ENCODE results near the gene NSUN5.
A peak's percentile ranks its signal among the peaks of the same experiment; 100 is the strongest.
"Not testable (repeated sequence)": the region's sequence is repeated elsewhere in the genome, so short reads cannot be mapped to it uniquely, and the experiment has no call there.

Gene NSUN5

DNA sequence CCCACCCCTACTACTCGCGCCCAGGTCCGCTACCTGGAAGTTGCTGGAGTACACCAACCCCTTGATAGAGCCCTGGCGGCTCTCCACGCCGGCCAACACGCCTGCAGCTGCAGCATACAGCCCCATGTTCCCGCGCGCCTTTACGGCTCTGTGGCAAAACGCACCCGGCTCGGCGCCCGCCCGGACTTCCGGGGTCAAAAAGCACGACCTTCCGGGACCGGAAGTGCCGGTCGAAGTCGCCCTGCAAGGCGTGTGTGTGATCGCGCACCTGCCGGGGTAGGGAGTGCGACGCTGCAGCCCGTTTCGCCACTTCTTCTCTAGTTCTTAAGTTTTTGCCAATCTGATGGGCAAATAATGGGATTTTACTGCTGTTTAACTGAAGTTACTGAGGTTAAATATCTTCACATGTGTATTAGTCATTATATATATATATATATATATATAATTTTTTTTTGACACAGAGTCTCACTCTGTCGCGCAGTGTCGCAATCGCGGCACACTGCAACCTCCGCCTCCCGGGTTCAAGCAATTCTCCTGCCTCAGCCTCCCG is at the start of gene NSUN5:
NSUN5 (minus strand) TSS at position 162 of the 550 bp plus-strand sequence; CDS start at position 126, 36 bp downstream.
- DNase-seq = peak; percentile 50

DNA sequence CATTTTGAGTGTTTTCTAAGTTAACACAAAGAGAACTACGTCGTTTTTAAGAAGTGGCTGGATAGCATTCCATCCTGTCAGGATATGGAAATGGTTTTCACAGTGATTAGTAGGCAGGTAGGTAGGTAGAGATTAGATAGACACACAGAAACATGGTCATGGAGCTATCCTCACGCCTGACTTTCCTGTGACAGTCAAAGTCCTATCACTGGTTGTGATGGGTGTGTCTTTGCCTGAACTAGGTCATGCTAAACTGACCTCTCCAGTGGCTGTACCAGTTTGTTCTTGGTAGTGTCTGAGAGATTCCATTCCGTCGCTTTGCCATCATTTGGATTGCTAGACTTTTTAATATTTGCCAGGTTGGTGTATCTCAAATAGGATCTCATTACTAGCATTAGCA is 47.5 kb upstream of the NSUN5 start:
- no peak for DNase-seq

DNA sequence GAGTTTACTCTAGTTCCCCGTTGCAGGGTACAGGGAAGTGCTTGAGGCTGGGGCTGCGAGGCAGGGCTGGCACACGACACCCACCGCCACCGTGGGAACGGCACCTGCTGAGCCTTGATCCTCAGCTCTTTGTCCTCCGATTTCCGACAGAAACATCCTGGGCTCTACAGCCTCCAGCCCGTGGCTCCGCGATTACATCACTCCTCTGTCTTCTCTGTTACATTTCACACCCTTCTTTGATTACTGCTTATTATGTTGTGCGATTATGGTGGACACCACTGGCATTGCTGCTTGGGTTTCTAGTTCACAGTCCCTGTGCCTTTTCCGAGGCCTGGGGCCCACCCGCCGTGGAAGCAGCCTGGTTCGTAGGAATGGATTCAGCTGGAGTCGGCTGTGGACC is 46.2 kb upstream of the NSUN5 start:
- no peak for DNase-seq

DNA sequence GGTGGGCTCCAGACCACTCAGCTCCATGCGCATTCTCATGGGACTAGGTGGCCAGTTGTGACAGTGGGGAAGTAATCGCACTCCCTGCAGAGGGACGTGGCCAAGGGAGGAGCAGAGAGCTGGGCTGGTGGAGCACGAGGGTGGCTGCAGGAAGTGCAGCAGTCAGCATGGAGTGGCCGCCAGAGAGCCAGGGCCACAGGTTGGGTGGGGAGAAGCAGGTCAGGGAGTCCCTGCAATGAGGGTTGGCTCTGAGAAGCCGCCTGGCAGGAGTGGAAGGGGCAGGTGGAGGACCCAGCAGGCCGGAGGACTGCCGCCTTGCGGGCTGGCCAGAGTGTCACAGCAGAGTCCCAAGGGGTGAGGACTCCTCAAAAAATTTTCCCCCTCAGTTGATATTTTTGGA is 45.6 kb upstream of the NSUN5 start:
- DNase-seq = no peak

DNA sequence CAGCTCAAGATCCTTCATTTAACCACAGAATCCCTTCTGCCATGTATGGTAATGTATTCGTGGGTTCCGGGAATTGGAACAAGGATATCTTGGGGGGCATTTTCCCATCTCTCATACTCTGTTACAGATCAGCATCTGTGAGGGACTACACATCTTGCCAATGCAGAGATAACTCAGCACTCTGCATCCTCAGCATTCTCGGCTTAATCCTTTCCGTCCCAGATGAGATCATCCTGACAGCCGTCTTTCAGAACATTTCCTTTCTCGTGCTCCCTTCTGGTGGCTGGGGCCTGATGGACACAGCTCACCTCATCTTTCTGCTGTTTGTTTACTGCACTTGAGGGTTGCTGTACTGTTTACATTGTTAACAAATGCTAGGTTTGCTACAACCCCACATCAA is 44.6 kb upstream of the NSUN5 start:
- no peak for DNase-seq

DNA sequence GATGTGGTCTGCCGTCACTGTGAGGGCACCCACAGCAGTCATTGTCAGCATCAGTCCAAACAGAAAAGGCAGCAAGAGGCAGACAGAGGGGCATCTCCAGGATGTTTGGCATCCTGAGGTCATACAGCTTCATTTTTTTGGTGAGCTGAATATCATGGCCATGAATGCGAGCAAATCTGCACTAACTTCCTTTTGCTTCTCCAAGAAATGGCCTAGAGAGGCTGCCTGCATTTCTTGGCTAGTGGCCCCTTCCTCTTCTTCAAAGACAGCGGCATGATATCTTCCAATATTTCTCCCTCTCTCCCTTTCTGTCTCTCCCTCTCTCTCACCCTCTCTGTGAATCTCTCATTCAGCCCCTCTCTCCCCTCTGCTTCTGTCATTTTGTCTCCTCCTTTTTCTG is 44.2 kb upstream of the NSUN5 start:
- DNase-seq = no peak

DNA sequence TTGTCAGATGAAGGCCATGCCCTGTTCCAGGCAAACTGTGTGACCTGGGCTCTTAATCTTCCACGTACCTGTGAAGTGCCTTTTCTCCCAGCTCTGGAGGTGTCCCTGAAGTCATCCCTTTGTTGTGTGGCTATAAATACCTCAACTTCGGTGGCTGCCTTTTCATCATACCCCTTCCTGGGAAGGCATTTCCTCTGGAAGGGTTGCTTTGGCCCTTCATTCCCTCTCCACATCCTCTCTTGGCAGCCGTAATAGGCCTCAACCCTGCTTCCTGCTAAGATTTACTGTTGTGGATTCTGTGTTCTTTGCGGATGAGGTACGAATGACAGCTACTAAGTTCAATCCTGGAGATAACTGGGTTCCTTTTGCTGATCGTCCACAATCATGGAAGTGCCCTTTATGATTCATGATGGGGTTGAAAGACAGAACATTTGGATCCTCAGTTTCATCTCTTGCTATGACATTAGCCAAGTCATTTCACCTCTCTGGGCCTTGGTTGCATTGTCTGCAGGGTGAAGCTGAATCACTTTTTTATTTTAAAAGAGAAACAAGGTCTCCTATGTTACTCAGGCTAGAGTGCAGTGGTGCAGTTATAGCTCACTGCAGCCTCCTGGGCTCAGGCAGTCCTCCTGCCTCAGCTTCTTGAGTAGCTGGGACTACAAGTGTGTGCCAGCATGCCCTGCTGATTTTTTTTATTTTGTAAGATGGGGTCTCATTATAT is 43.0 kb upstream of the NSUN5 start:
- DNase-seq = no peak

DNA sequence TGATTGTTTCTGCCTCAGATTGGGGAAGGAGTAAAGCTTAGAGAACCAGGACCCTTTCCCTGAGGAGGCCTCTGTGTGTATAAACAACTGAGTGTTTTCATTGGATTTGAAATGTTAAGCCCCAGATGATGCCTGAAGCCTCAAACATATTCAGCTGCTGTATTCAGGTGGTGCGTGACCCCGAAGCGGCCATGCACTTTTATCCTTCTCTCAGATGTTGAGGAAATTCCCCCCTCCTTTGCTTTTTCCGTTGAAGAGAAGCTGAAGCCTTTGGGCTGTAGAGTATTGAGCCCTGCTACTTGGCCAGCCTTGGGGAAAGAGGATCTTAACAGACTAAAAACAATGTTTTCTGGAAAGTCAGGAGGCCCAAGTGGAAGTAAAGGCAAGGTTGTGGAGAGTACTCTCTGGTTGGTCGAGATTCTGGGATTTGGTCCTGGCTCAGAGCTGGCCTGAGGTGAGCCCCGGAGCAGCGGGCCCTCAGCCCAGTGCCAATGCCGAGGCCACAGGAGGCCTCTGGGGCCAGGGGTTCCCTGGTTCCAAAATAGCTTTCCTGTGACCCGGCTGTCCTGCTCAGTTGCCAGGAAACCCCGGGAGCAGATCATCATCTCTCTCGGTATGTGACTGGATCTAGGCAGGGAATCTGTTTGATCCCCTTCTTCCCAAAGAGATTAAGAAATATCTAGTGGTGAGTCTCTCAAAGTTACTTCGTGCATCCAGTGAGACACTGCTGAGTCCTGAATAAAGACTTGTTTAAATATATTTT is 41.9 kb upstream of the NSUN5 start:
- DNase-seq = no peak

DNA sequence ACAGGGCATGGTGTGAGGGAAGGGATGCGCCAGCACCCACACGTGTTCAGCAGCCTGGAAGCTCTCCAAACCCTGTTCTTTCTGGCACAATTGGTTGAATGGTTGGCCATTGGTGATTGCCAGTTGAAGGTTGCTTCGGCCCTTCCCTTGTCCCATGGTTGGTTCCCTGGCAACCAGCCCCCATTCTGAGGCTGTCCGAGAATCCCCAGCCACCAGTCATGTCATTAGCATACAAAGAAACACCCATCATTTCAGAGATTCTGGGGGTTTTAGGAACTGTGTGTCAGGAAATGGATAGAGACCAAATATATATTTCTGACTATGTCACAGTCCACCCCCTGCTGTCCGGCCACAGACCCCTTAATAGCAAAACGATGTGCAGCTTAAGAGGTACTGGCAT is 41.1 kb upstream of the NSUN5 start:
- DNase-seq = no peak

DNA sequence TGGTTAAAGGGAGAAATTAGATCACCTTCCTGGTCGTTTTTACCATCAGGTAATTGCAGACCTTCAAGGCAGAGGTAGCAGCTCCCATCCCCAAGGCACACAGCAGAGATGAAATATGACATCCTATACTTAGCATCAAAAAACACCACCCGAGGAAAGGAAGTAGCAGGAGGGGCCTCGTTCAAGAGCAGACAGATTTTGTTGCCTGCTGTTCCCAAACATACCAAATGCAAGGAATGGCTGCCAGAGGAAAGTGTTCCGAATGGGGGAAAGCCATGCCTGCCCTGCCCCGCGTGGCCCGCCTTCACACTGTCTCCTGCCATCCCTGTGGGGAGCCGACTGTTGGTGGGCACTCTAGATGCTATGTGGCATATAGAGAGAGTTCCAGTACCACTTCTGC is 37.3 kb upstream of the NSUN5 start:
- DNase-seq = no peak

DNA sequence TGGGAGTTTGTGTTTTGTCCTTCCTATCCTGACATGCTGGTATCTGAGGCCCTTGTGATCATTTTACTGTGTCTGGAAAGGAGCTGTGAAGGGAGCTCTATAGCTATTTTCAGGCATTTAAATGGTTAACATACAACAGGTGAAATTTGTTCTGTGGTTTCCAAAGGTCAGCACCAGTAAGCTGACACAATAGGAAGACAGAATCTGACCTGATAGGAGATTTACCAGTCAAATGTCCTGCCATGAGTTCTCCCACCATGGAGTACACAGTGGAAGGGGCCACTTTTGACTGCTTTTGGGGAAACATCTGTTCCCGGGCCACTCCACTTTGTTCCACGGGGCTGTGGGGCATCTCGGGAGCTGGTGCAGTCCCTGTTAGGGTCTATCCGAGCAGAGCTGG is 36.9 kb upstream of the NSUN5 start:
- DNase-seq = no peak

DNA sequence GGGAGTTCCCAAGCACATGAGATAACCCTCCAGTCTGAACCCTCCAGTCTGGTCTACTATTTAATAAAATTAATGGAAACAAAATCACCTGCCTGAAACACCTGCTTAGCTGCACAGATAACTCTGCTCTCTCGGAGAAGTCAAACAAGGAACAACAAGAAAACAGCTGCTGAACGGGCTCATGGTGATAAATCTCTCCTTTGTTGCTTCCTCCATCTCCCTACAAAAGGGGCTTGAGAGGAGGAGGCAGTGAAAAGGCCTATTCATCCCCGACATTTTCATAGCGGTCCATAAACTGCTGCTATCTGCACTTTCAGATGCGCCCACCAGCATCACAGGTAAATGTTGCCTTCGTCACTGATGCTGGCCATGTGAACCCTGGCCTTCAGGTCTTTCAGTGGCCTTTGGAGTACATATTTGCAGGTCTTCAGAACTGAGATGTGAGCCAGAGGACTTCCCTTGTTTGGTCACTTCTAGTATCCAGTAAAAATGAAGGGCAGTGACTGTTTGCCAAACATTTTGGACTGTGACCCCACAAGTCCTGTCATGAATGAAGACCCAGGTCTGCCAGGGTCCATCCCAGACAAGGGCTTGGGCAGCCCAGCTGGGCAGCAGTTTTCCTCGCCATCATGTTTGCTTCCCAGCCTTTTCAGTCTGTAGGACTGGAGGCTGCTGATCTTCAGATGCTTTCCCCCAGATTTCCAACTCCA is 35.2 kb upstream of the NSUN5 start:
- no peak for DNase-seq

DNA sequence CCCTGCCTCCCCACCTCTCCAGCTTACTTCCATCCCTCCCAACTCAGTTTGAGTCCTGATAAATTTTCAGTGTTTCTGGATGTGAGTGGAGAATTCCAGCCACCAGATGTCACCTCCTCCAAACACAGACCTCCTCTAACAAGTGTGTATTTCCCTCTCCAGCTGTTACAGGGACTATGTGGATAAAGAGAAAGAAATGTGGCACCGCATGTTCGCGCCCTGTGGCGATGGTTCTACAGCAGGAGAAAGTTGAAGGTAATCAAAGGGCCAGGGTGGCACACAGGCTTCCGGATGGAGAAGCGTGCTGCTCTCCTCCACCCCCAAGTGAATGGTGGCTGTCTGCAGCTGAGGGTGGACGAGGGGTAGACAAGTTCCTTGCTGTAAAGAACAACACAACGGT is 34.0 kb upstream of the NSUN5 start:
- DNase-seq = no peak

DNA sequence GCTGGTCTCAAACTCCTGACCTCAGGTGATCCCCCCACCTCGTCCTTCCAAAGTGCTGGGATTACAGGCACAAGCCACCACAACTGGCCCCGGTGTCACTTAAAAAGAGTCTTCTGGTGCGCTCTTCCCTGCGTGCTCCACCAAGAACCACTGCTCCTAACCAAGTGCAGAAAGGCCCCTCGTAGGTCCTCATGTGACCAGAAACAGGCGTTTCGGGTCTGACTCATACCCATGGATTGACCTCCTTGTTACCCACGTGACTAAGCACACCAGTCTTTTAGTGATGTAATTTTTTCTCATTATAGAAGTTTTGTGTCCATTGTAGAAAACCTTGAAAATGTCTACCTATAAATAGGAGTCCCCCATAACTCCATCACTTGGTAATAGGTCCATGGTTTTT is 33.3 kb upstream of the NSUN5 start:
- no peak for DNase-seq

DNA sequence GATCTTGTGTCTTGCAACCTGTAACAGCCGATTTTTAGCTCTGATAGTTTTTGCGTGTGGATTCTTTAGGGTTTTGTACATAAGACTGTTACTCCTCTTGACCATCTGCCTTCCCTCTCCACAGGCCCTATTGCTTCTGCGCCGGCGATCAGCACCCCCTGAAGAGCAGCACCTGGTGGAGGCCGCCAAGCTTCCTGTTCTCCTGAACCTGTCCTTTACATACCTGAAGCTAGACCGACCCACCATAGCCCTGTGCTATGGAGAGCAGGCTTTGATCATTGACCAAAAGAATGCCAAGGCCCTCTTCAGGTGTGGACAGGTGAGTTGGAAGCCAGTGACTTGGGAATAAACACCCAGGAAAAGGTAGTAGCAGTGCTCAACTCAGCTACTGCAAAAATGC is 31.9 kb upstream of the NSUN5 start:
- no peak for DNase-seq

DNA sequence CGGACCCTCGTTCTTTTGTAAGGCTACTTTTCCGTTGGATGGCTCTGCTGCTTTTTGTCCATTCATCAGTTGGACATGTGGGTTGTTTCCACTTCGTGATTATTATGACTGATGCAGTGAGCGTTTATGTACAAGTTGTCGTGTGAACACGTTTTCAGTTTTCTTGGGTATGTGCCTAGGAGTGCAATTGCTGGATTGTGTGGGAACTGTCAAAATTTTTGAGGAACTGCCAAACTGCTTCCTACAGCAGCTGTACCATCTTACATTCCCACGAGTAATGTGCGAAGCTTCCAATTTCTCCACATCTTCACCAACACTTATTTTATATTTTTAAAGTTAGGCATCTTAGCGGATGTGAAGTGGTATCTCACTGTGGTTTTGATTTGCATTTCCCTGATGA is 29.7 kb upstream of the NSUN5 start:
- DNase-seq = no peak

DNA sequence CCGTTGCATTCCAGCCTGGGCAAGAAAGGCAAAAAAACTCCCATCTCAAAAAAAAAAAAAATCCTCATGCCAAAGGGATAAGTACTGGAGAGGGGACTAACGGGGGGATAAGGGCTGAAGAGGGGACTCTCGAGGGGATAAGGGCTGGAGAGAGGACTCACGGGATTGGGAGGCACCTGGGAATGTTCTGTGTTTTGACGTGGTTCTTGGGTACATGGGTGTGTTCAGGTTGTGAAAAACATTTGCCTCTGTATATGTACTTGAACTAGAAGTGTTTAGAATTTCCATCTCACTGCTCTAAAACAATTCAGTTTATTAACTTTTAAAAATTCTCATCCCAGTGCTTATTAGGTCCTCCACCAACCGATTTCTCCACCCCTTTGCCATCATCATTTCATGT is 23.8 kb upstream of the NSUN5 start:
- DNase-seq = no peak

DNA sequence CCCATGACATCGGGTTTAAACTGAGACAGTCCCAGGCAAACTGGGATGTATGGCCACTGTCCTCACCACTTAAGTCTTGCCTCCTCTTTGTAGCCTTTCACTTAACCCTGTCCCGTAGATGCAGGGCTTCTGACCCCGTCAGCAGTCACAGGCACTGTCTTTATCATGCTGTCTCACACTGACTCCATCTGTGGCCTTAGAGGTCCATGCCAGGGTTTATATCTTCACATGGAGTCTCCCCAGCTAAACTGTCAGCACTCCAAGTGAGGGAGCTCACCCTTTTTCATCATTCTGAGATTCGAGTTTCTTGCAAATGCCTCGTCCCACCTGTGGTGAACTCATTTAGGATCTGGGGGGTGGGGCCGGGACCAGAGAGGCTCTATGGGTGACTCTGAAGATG is 22.1 kb upstream of the NSUN5 start:
- DNase-seq = no peak

DNA sequence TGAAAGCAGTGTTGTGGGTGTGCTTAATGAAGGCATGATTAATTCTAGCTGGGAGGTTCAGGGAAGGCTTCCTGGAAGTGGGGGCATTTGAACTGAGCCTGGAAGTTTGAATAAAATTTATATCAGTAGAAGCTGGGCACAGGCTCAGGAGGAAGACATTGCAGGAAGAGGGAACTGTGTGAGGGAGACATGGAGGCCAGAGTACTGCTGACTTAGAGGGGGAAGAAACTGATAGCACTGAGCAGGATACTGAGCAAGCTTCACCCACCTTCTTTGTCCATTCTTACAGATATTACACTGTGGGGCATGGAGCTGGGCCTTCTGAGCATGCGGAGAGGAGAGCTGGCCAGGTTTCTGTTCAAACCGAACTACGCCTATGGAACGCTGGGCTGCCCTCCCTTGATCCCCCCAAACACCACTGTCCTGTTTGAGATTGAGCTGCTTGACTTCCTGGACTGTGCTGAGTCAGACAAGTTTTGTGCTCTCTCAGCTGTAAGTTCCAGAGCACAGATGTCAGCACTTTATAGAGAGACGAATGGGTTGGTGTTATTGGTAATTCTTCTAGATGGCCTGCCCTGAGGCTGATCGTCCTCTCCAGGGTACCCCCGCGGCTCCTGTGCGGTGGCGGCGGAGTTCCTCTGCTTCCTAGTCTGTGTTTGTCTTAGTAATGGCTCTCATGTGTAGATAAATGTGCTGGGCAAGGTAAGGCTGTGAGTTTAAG is 21.4 kb upstream of the NSUN5 start:
- no peak for DNase-seq

DNA sequence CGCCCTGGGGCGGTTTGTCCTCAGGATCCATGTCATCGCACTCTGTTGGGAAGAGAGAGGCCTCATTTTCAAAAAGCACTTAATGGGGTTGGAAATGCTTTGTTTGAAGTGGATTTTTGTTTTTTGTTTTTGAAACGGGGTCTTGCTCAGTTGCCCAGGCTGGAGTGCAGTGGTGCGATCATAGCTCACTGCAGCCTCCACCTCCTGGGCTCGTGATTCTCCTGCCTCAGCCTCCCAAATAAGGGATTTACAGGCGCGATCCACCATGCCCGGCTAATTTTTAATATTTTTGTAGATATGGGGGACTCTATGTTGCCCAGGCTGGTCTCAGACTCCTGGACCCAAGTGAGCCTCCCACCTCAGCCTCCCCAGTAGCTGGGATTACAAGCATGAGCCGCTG is 20.1 kb upstream of the NSUN5 start:
- no peak for DNase-seq

DNA sequence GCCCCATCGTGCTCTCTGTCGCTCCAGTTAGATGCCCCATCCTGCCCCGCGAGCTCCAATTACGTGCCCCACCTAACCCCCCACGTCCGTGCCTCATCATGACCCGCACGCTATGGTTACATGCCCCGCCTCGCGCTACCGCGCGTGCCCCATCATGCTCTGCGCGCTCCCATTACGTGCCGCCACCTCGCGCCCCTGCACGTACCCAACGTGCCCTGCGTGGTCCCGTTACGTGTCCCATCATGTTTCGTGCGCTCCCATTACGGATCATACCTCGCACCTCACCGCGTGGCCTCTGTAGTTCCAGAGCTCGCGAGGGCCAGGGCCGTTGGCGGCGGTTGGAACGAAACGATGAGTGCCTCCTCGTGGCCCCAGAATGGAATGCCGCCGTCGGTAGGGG is 19.3 kb upstream of the NSUN5 start, which contains the start of the genes FKBP6 and TRIM50:
FKBP6 (plus strand) TSS at position 240 of the 400 bp plus-strand sequence. CDS start 268 bp downstream, outside the sequence.
TRIM50 (minus strand) TSS at position 161 of the 400 bp plus-strand sequence. CDS start 3,295 bp downstream, outside the sequence.
- DNase-seq = not testable (repeated sequence)

DNA sequence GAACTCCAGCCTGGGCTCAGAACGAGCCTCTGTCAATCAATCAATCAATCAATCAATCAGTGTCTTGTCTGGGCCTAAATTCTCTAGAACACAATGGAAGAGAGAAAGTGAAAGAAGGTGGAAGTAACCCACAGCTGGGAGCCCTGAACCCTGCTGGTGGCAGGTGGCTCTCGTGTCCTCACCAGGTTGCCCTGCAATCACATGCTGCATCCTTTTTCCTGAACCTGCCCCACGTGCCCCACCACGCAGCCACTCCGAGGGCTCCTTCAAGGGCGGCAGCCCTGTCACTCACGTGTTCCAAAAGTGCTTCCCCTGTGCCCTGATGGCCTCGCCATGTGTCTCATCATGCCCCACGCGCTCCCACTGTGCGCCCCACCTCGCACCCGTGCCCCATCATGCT is 18.8 kb upstream of the NSUN5 start:
- not testable (repeated sequence) for DNase-seq

DNA sequence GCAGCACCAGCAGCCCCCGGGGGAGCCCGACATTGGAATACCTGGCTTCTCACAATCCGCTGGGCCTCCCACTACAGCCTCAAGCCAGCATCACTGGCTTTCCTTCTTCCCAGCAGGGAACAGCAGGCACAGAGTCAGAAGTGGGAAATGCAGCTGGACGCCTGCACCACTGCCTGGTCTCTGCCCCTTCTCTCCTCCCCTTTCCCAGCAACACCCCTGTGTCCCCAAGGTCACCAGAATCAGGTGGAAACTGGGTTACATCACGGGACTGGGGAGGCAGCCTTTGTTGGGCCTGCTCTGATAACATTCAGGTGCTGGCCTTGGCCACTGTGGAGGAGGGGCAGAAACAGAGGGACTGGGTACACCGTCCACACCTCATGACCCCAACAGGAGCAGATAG is 16.8 kb upstream of the NSUN5 start:
- not testable (repeated sequence) for DNase-seq

All from DMS 273 treated with DMSO at 0.1 percent for 48 hours (cell line).